ENCODE results near the gene ABCD2. TPM values are rescaled to one million over a fixed set of nuclear protein-coding genes. Genes with fewer than 3 reads are reported as not detected.
"Not testable (repeated sequence)": the region's sequence is repeated elsewhere in the genome, so short reads cannot be mapped to it uniquely, and the experiment has no call there.

The ABCD2 gene
- total and polyA plus RNA-seq, 2 donors (not counting 1 experiment from before 2014, with no cell fraction given), result 0.14 to 0.33 TPM

- Histone ChIP-seq H3K9me3 (ENCODE audit: control insufficient read depth, insufficient read depth, low read depth, low read length) (no peaks in the 10 kb centered on the region), H4K20me1 (ENCODE audit: control insufficient read depth, extremely low read depth, insufficient read depth, low read length) (no peaks in the 10 kb centered on the region), H3K79me2 (ENCODE audit: control insufficient read depth, insufficient read depth, low read length) (no peaks in the 10 kb centered on the region), H3K4me2 (ENCODE audit: extremely low read depth, insufficient read depth, low read length) (no peak overlapping the region), H3K4me1 (ENCODE audit: control insufficient read depth, extremely low read depth, insufficient read depth, low read length) (no peaks in the 10 kb centered on the region), H3K4me3 (replicated peaks in 1 of 4; ENCODE audit: control extremely low read depth in 1 of 4, insufficient read depth in 1 of 4, low read depth in 3 of 4, low read length in 4 of 4) (no peak overlapping the region), H3K36me3 (ENCODE audit: control insufficient read depth, insufficient read depth, low read length) (no peaks in the 10 kb centered on the region), H3K9ac (ENCODE audit: insufficient read depth, low read length) (no peak overlapping the region), H2AFZ (ENCODE audit: low read length) (no peak overlapping the region), H3K27me3 (ENCODE audit: control insufficient read depth, insufficient read depth, low read length) (no peaks in the 10 kb centered on the region), H3K27ac (ENCODE audit: insufficient read depth, low read length) (no peak overlapping the region)
- DNase-seq (ENCODE audit: low read depth in 2 of 2), result no peak
- TF ChIP-seq CTCF (conservative IDR thresholded peaks at IDR 0.05 in 1 of 2, IDR thresholded peaks at IDR 0.05 in 1 of 2; ENCODE audit: low read depth in 1 of 2, low read length in 2 of 2) (no peak), EZH2 (IDR thresholded peaks at IDR 0.05; ENCODE audit: low read length, missing control alignments) (no peak)
These were observed 87.2 kb downstream of the ABCD2 start for GRCh38 chr12:39532448-39532847.

- Histone ChIP-seq H3K9me3 (ENCODE audit: control insufficient read depth, insufficient read depth, low read depth, low read length) (no peaks in the 10 kb centered on the region), H3K27me3 (ENCODE audit: control insufficient read depth, insufficient read depth, low read length) (no peaks in the 10 kb centered on the region), H3K4me2 (ENCODE audit: extremely low read depth, insufficient read depth, low read length) (no peak overlapping the region), H2AFZ (ENCODE audit: low read length) (no peak overlapping the region), H4K20me1 (ENCODE audit: control insufficient read depth, extremely low read depth, insufficient read depth, low read length) (no peaks in the 10 kb centered on the region), H3K4me3 (replicated peaks in 1 of 4; ENCODE audit: control extremely low read depth in 1 of 4, insufficient read depth in 1 of 4, low read depth in 3 of 4, low read length in 4 of 4) (no peak overlapping the region), H3K79me2 (ENCODE audit: control insufficient read depth, insufficient read depth, low read length) (no peaks in the 10 kb centered on the region), H3K4me1 (ENCODE audit: control insufficient read depth, extremely low read depth, insufficient read depth, low read length) (no peaks in the 10 kb centered on the region), H3K9ac (ENCODE audit: insufficient read depth, low read length) (no peak overlapping the region), H3K36me3 (ENCODE audit: control insufficient read depth, insufficient read depth, low read length) (no peaks in the 10 kb centered on the region), H3K27ac (ENCODE audit: insufficient read depth, low read length) (no peak overlapping the region)
- TF ChIP-seq EZH2 (IDR thresholded peaks at IDR 0.05; ENCODE audit: low read length, missing control alignments) (no peak), CTCF (conservative IDR thresholded peaks at IDR 0.05 in 1 of 2, IDR thresholded peaks at IDR 0.05 in 1 of 2; ENCODE audit: low read depth in 1 of 2, low read length in 2 of 2) (no peak)
- no peak for DNase-seq (ENCODE audit: low read depth in 2 of 2)
These were observed 92.6 kb downstream of the ABCD2 start for GRCh38 chr12:39526974-39527373.

GRCh38 chr12:39522167-39522566 lies 97.4 kb downstream of the ABCD2 start:
- not testable (repeated sequence) for H3K4me1 ChIP-seq (ENCODE audit: control insufficient read depth, extremely low read depth, insufficient read depth, low read length); H3K79me2 ChIP-seq (ENCODE audit: control insufficient read depth, insufficient read depth, low read length); H3K4me2 ChIP-seq (ENCODE audit: extremely low read depth, insufficient read depth, low read length); H3K4me3 ChIP-seq (replicated peaks in 1 of 4; ENCODE audit: control extremely low read depth in 1 of 4, insufficient read depth in 1 of 4, low read depth in 3 of 4, low read length in 4 of 4); H3K27ac ChIP-seq (ENCODE audit: insufficient read depth, low read length); DNase-seq (ENCODE audit: low read depth in 2 of 2); H3K36me3 ChIP-seq (ENCODE audit: control insufficient read depth, insufficient read depth, low read length); H3K9me3 ChIP-seq (ENCODE audit: control insufficient read depth, insufficient read depth, low read depth, low read length); H2AFZ ChIP-seq (ENCODE audit: low read length); H3K27me3 ChIP-seq (ENCODE audit: control insufficient read depth, insufficient read depth, low read length); H4K20me1 ChIP-seq (ENCODE audit: control insufficient read depth, extremely low read depth, insufficient read depth, low read length); H3K9ac ChIP-seq (ENCODE audit: insufficient read depth, low read length)

Measured in fibroblast of lung (primary cell).